Thymus (tissue), 11 donors: ENCODE results near the gene ARHGDIG. TPM values are rescaled to one million over a fixed set of nuclear protein-coding genes. Genes with fewer than 3 reads are reported as not detected.
A peak's percentile ranks its signal among the peaks of the same experiment; 100 is the strongest.

ENCODE experiments used
- DNase-seq, 9 donors: peaks; one replicate each; pipeline ENCODE4 v3.0.0-alpha.2; 2013; ENCODE audit warnings: low spot score in 9 of 9, low read depth in 6 of 9, missing footprints in 1 of 9
- H3K27ac ChIP-seq, 2 donors: one replicate each; pipeline ENCODE4 v1.5.1; 2013; ENCODE audit warnings: control low read depth in 1 of 2, low read depth in 1 of 2, low read length in 1 of 2, mild to moderate bottlenecking in 1 of 2, moderate library complexity in 1 of 2
- H3K27me3 ChIP-seq, 2 donors: one replicate each; pipeline ENCODE4 v1.5.1; 2013; ENCODE audit warnings: low read length in 1 of 2; ENCODE audit not compliant: control insufficient read depth in 2 of 2, insufficient read depth in 1 of 2
- H3K36me3 ChIP-seq, 2 donors: one replicate each; pipeline ENCODE4 v1.5.1; 2013; ENCODE audit warnings: low read length in 1 of 2, mild to moderate bottlenecking in 1 of 2, moderate library complexity in 1 of 2; ENCODE audit not compliant: control insufficient read depth in 2 of 2, insufficient read depth in 2 of 2
- H3K4me1 ChIP-seq, 2 donors: one replicate each; pipeline ENCODE4 v1.5.1; 2013; ENCODE audit warnings: low read length in 2 of 2; ENCODE audit not compliant: control insufficient read depth in 2 of 2, insufficient read depth in 2 of 2
- H3K4me3 ChIP-seq, 2 donors: one replicate each; pipeline ENCODE4 v1.5.1; 2013; ENCODE audit warnings: low read length in 2 of 2, control low read depth in 1 of 2, mild to moderate bottlenecking in 1 of 2
- H3K9me3 ChIP-seq, 2 donors: one replicate each; pipeline ENCODE4 v1.5.1; 2013; ENCODE audit warnings: low read length in 1 of 2, mild to moderate bottlenecking in 1 of 2; ENCODE audit not compliant: control insufficient read depth in 2 of 2, insufficient read depth in 1 of 2
- WGBS: extraction: QIAGEN DNeasy Blood & Tissue Kit; methylation state at CpG from one replicate; pipeline ENCODE4 v1.1.7; 2013; 5-methylcytosine and 5-hydroxymethylcytosine counted together
- polyA plus RNA-seq: library from polyadenylated mRNA; stranded (reverse); fragments of 200-250 nt; gene quantifications from one replicate; pipeline ENCODE4 v1.2.3, GENCODE V29; 2013
- total RNA-seq: library from RNA; stranded (reverse); fragments of 120-200 nt; gene quantifications from one replicate; pipeline ENCODE4 v1.2.4, GENCODE V29; 2013
- donor health status: healthy.

Gene ARHGDIG
- total and polyA plus RNA-seq, 2 donors: 0.09 to 0.52 TPM

DNA sequence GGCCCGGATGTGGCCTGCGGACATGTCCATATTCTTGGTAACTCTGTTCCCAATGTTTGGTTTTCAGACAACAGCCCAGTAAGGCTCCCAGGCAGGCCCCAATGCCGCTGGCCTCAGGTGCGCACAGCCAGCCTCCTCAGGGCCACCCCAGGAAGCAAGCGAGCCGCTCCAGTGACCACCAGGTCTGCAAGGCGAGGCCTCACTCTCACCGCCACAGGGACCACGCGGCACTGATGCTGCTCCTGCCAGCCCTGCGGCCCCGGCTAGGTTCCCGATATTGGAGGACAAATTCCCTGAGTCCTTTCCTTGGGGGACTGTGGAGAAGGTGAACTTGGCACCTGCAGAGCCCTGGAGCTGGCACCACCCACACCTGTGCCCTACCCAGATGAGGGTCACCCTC lies 21.6 kb downstream of the ARHGDIG start:
- H3K4me1 ChIP-seq: no peaks in the 10 kb centered on the region
- WGBS: 98% methylated on average over 13 of the region's 13 CpGs
- no peaks in the 10 kb centered on the region for H3K27me3 ChIP-seq
- no peak for DNase-seq
- peaks cover 25 to 60% of the 10 kb centered on the region in 2 donors for H3K36me3 ChIP-seq
- H3K27ac ChIP-seq: no peak overlapping the region
- no peak overlapping the region for H3K4me3 ChIP-seq
- H3K9me3 ChIP-seq: no peaks in the 10 kb centered on the region

DNA sequence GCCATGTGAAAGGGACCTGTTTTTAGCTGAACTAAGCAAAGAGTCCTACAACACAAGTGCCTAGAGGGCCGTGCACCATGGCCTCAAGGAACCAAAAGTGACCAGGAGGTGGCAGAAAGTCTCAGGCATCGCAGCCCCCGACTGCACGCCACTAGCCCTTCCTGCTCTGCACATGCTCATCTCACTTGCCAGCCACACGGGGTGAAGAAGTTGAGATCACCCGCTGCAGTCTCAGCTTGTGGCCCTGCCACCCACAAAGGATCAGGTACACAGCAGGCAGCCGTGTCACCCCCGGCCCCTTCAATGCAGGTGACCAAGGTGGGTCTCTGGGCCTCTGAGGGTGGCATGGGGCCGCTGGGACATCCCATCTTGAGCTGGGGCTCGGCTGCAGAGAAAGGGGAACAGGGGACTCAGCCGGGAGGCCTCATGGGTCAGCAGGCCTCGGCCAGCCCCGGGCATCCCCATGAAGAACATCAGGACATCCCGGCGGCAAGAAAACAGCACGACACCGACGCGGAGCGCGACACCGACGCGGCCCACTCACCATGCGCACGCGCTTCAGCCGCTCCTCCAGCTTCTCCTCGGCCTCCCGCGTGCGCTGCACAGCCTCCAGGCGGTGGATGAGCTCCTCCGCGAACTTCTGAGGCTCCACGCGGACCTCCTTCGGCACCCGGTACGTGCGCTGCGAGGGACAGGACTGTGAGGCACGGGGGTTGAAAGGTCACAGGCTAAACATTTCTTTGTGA lies 23.5 kb downstream of the ARHGDIG start:
- Histone ChIP-seq H3K36me3 (peaks cover 37 to 64% of the 10 kb centered on the region in 2 donors), H3K4me1 (peaks cover 0 to 18% of the 10 kb centered on the region in 2 donors), H3K27me3 (no peaks in the 10 kb centered on the region), H3K27ac (no peak overlapping the region), H3K9me3 (no peaks in the 10 kb centered on the region), H3K4me3 (no peak overlapping the region)
- no peak for DNase-seq
- 97% methylated on average over 43 of the region's 43 CpGs for WGBS

DNA sequence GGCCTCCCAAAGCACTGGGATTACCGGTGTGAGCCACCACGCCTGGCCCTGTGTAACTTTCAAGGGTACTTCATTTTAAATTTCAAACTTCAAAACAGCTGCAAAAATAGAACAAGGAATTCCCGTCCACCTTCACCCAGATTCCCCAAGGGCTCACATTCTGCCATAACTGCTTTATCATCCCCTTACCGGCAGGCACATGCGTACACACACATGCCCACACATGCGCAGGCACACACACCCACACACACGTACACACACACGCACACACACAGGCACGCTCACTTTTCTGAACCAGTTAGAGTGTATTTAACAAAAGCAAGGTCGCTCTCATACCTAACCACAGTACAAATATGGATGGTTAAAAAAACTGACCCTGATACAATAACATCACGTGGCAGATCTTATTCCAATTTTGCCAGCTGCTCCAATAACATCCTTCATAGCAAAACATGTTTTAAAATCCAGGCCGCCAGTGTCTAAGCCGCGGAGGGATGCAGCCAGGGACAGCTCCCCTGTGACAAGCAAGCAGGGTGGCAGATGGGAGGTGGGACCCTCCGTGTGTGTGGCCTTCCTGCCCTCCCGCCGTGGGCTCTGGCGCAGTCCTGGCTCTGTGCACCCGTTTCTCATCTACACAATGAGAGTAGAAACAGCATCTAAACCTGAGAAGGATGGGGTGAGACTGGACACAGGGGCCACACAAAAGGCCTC lies 25.7 kb downstream of the ARHGDIG start:
- Histone ChIP-seq H3K4me1 (peaks cover 0 to 28% of the 10 kb centered on the region in 2 donors), H3K36me3 (peaks cover 37 to 63% of the 10 kb centered on the region in 2 donors), H3K27ac (no peak overlapping the region), H3K4me3 (no peak overlapping the region), H3K9me3 (no peaks in the 10 kb centered on the region), H3K27me3 (no peaks in the 10 kb centered on the region)
- no peak for DNase-seq
- 92% methylated on average over 19 of the region's 19 CpGs for WGBS

DNA sequence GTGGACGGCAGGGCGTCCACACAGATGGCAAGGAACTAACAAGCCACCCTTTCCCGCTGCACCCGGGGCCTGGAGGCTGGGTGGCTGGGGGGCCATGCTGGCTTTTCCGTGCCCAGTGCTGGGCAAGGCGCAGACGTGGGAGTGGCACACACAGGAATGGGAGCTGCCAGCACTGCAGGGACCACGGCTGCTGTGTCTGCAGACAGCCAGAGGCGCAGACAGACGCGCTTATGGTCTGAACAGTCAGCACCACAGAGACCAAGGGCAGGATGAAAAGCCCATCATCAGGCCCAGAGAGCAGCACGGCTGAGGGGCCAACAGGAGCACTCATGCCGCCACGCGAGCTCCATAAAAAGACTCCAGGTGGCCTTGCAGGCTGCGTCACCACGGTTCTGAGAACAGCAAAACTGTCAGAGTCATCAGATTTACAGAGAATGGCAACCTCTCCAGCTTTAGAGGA lies 26.6 kb downstream of the ARHGDIG start:
- Histone ChIP-seq H3K9me3 (no peaks in the 10 kb centered on the region), H3K36me3 (peaks cover 41 to 68% of the 10 kb centered on the region in 2 donors), H3K27me3 (no peaks in the 10 kb centered on the region), H3K27ac (no peak overlapping the region), H3K4me1 (peaks cover 0 to 28% of the 10 kb centered on the region in 2 donors), H3K4me3 (no peak overlapping the region)
- DNase-seq: peak in 1 of 9 donors; percentile 22
- WGBS: 96% methylated on average over 17 of the region's 17 CpGs

DNA sequence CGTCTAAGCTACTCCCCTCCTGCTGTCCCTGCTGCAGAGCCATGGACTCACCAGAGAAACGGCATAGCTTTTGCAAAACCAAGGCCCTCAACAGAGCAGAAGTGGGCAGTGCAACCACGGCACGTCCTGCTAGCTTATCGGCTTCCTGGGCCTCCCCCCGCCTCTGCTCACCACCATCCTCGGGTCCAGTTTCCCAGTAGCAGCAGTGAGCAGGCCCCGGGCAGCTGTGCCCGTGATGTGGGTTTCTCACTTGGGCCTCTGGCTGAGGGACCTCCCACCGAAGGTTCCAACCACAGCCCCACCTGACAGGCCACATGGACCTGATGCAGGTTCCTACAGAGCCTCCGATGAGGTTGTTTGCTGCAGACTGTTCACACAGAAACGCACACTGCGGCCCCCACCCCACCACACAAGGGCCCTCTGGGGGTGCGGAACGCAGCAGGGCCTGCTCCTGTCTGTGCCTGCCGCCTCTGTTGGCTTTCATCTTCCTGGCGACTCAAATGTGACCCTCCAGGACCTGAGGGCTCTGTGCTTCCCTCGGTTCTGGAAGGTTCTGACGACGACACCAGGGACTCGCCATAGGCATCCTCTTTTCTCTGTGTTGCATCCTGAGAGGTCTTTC lies 27.4 kb downstream of the ARHGDIG start:
- peak in 1 of 9 donors; percentile 19 for DNase-seq

DNA sequence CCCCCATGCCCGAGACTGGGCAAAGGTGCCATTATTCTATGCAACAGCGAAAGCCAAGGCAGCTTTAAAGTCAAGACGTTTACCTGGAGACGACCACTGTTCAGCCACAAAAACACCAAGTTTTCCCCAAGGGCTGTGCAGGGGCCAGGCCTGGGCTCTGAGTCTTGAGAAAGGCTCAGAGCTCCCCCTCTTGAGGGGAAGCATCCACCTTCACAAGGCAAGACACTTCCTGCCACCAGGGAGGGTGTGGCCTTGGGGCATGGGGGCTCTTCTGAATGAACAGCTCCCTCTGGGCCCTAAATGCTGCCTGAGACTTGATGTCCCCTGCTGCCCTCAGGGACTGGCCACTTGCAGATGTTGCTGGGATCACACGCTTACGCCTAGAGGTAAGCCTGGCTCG lies 29.1 kb downstream of the ARHGDIG start:
- peak in 6 of 9 donors; percentile 21 to 75 (median 41) for DNase-seq
- no peaks in the 10 kb centered on the region for H3K9me3 ChIP-seq
- WGBS: 60% methylated on average over 7 of the region's 7 CpGs
- H3K4me1 ChIP-seq: peaks cover 4 to 32% of the 10 kb centered on the region in 2 donors
- no peaks in the 10 kb centered on the region for H3K27me3 ChIP-seq
- H3K4me3 ChIP-seq: no peak overlapping the region
- H3K27ac ChIP-seq: no peak overlapping the region
- H3K36me3 ChIP-seq: peaks cover 48 to 73% of the 10 kb centered on the region in 2 donors

More for the DNA sequence above, 27.4 kb downstream of the ARHGDIG start:
- H3K4me1 ChIP-seq: peaks cover 4 to 32% of the 10 kb centered on the region in 2 donors
- H3K36me3 ChIP-seq: peaks cover 39 to 72% of the 10 kb centered on the region in 2 donors
- no peak overlapping the region for H3K27ac ChIP-seq
- no peak overlapping the region for H3K4me3 ChIP-seq
- no peaks in the 10 kb centered on the region for H3K9me3 ChIP-seq
- no peaks in the 10 kb centered on the region for H3K27me3 ChIP-seq
- 94% methylated on average over 21 of the region's 21 CpGs for WGBS

DNA sequence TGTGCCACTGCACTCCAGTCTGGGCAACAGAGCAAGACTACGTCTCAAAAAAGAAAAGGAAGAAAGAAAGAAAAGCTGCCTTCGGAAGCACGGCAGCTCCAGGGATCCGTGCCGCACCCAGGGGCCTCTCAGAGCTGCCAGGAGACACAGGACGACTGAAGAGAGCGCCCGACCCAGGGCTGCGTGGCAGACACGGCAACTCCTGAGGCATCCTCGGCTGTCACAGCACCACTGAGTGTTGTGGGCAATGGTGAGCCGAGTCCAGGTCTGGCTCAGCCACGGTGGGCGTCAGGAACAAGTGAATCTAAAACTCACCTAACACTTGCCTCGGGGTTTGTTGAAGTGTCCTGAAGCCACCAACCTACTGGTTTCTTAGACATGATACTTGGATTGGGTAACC lies 31.3 kb downstream of the ARHGDIG start:
- peaks cover 4 to 32% of the 10 kb centered on the region in 2 donors for H3K4me1 ChIP-seq
- DNase-seq: no peak
- WGBS: 98% methylated on average over 15 of the region's 15 CpGs
- H3K36me3 ChIP-seq: peaks cover 48 to 60% of the 10 kb centered on the region in 2 donors
- no peak overlapping the region for H3K27ac ChIP-seq
- H3K27me3 ChIP-seq: no peaks in the 10 kb centered on the region
- H3K9me3 ChIP-seq: no peaks in the 10 kb centered on the region
- no peak overlapping the region for H3K4me3 ChIP-seq

DNA sequence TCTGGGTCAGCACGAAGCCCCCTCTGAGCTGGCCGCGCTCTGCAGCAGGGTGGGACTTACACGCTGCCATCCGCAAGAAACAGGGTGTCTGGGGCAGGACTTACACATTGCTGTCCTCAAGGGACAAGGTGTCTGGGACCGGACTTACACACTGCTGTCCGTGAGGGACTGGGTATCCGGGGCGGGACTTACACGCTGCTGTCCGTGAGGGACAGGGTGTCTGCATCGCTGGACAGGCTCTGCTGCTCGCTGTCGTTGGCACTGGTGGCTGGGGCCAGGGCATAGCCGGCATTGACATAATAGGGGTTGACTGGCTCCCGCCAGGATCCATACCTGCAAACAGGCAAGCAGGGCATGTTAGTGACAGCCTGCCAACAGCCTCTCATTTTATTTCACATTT lies 34.0 kb downstream of the ARHGDIG start:
- Histone ChIP-seq H3K27ac (no peak overlapping the region), H3K36me3 (peaks cover 47 to 54% of the 10 kb centered on the region in 2 donors), H3K4me1 (peaks cover 4 to 19% of the 10 kb centered on the region in 2 donors), H3K27me3 (no peaks in the 10 kb centered on the region), H3K4me3 (no peak overlapping the region), H3K9me3 (no peaks in the 10 kb centered on the region)
- DNase-seq: no peak
- WGBS: 97% methylated on average over 16 of the region's 16 CpGs
